Lower leg skin (tissue), 3 donors: Measurements from ENCODE around the gene CEP85.

ENCODE experiments used
- CTCF ChIP-seq, 3 donors: fragments of 450-650 bp; IDR thresholded peaks; one replicate each; pipeline ENCODE4 v1.5.1; 2016; ENCODE audit warnings: antibody characterized with exemption in 3 of 3, mild to moderate bottlenecking in 3 of 3, moderate library complexity in 2 of 3
- POLR2A ChIP-seq, 2 donors: fragments of 450-650 bp; IDR thresholded peaks; one replicate each; pipeline ENCODE4 v1.6.1; 2016 to 2017; ENCODE audit warnings: antibody characterized with exemption in 2 of 2, mild to moderate bottlenecking in 1 of 2, moderate library complexity in 1 of 2

DNA sequence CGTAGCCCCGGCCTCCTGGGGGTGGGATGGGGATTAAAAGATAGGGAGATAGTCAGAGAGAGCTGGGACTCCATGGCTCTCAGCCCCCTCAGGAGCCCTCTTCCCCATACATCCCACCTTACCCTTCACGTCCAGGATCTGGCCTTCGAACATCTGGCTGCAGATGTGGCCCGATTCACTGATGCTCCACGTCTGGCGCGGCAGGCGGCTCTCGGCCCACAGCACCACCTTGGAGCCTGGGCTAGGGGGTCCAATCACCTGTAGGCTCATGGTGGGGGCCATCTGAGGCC, 88.0 kb downstream of the CEP85 start:
- TF ChIP-seq CTCF (IDR thresholded peaks at IDR 0.05), result no peak
- TF ChIP-seq POLR2A (IDR thresholded peaks at IDR 0.05), result no peak
